ENCODE measurements around the gene MAD2L1BP.
A peak's percentile ranks its signal among the peaks of the same experiment; 100 is the strongest.

The MAD2L1BP gene

DNA sequence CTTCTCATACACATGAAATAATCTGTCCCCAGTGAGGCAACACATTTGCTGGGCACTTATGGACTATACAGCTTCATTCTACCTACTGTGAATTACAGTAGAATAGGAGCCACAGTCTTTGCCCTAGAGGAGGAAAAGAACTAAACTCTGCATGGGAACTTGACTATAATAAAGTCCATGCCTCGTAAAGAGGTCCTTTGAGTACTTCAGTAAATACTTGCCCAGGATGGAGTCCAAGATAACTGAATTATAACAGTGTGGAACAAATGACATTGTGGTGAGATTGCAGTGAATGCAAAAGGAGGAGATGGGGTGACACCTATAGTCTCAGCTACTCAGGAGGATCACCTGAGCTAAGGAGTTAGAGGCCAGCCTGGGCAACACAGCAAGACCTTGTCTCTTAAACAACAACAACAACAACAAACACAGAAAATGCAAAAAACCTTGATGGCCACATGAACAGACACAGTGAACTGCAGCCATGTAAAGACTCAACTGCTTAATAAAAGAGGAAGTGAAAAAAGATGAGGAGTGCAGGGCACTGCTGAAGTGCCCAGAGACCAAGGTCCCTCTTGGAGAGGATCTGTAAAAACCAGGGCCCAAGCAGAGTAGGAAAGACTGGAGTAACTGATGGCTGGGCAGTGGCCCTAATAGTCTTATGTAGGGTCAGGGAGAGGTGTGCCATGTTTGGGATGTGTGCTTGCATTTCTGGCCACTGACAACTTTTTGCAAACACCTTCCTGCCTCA is 48.2 kb downstream of the MAD2L1BP start:
- no peak for DNase-seq

DNA sequence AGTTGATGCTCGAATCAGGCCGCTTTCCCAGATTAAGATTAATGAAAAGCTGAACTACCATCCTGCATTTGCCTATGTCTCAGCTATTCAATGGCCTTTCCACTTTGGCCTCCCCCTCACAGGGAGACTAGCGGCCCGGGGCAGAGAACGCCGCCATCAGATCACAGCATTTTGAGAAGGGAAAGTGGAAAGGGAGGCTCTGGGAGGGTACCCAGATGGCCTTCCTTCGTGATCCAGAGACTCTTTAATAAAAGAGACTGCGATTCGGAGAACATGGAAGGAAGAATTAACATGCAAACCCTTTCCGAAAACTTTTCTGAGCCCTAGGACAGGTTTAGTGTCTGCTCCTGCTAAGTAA is 51.4 kb downstream of the MAD2L1BP start:
- no peak for DNase-seq

- peak; percentile 93 for DNase-seq
These were observed 52.1 kb downstream of the MAD2L1BP start, which contains the start of gene MRPS18A for GRCh38 chr6:43687437-43688347. MRPS18A (minus strand) TSS chr6:43687791; CDS start chr6:43687779, 12 bp downstream.

- DNase-seq: no peak
These were observed 53.8 kb downstream of the MAD2L1BP start for GRCh38 chr6:43689421-43689820.

Measured in activated effector memory CD4-positive, alpha-beta T cell treated with anti-CD3 and anti-CD28 coated beads, Interleukin-2, amount 50 U/mL, for 16 hours (primary cell).